Measurements from ENCODE around the gene CERT1.

CERT1 gene

DNA sequence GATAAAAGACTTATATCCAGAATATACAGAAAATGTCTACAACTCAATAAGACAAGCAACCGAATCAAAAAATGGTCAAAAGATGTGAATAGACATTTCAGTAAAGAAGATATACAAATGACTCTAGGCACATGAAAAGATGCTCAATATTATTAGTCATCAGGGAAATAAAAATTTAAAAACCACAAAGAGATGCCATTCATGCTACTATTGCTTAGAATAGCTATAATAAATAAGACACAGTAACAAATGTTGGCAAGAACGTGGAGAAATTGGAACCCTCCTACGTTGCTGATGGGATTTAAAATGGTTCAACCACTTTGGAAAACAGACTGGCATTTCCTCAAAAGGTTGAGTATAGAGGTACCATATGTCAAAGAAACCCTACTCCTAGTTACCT lies 40.0 kb upstream of the CERT1 start:
- Histone ChIP-seq H3K4me2 (ENCODE audit: low read length) (no peak overlapping the region), H3K27me3 (ENCODE audit: insufficient read depth, low read length) (no peaks in the 10 kb centered on the region), H3K79me2 (ENCODE audit: insufficient read depth, low read length) (no peaks in the 10 kb centered on the region), H3K9me2 (ENCODE audit: low read depth, low read length) (no peaks in the 10 kb centered on the region), H3K9ac (ENCODE audit: low read length) (no peak overlapping the region), H2AFZ (ENCODE audit: low read length) (no peak overlapping the region), H4K20me1 (ENCODE audit: insufficient read depth, low read length) (no peaks in the 10 kb centered on the region), H3K36me3 (ENCODE audit: insufficient read depth, low read length) (peaks cover 19% of the 10 kb centered on the region; the same call in 1 of the 2 replicates), H3K4me1 (ENCODE audit: insufficient read depth, low read length, severe bottlenecking) (no peaks in the 10 kb centered on the region), H3K4me3 (ENCODE audit: low read depth, low read length, poor library complexity, severe bottlenecking) (no peak overlapping the region), H3F3A (ENCODE audit: insufficient read depth, low read length) (no peaks in the 10 kb centered on the region), H3K9me3 (ENCODE audit: low read length) (no peaks in the 10 kb centered on the region), H3K27ac (ENCODE audit: low read depth, low read length, poor library complexity, severe bottlenecking) (no peak overlapping the region)
- TF ChIP-seq EZH2 (IDR thresholded peaks at IDR 0.05; ENCODE audit: borderline replicate concordance, low read length) = no peak
- TF ChIP-seq, protein P1, sequence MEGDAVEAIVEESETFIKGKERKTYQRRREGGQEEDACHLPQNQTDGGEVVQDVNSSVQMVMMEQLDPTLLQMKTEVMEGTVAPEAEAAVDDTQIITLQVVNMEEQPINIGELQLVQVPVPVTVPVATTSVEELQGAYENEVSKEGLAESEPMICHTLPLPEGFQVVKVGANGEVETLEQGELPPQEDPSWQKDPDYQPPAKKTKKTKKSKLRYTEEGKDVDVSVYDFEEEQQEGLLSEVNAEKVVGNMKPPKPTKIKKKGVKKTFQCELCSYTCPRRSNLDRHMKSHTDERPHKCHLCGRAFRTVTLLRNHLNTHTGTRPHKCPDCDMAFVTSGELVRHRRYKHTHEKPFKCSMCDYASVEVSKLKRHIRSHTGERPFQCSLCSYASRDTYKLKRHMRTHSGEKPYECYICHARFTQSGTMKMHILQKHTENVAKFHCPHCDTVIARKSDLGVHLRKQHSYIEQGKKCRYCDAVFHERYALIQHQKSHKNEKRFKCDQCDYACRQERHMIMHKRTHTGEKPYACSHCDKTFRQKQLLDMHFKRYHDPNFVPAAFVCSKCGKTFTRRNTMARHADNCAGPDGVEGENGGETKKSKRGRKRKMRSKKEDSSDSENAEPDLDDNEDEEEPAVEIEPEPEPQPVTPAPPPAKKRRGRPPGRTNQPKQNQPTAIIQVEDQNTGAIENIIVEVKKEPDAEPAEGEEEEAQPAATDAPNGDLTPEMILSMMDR (IDR thresholded peaks at IDR 0.05; ENCODE audit: low read length) = no peak

DNA sequence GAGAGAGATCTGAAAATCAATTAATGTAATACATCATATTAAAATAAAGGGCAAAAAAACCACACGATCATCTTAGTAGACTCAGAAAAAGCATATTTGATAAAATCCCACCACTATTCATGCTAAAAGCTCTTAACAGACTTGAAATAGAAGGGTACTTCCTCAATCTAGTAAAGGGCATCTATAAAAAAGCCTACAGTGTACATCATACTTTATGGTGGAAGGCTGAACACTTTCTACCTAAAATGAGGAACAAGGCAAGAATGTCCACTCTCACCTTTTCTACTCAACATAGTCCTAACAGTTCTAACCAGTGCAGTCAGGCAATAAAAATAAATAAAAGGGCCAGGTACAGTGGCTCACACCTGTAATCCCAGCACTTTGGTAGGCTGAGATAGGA lies 39.2 kb upstream of the CERT1 start:
- H4K20me1 ChIP-seq (ENCODE audit: insufficient read depth, low read length) = no peaks in the 10 kb centered on the region
- H3K27me3 ChIP-seq (ENCODE audit: insufficient read depth, low read length) = no peaks in the 10 kb centered on the region
- no peak overlapping the region for H3K4me2 ChIP-seq (ENCODE audit: low read length)
- H3K27ac ChIP-seq (ENCODE audit: low read depth, low read length, poor library complexity, severe bottlenecking) = no peak overlapping the region
- no peaks in the 10 kb centered on the region for H3K9me2 ChIP-seq (ENCODE audit: low read depth, low read length)
- no peak overlapping the region for H3K9ac ChIP-seq (ENCODE audit: low read length)
- no peak overlapping the region for H3K4me3 ChIP-seq (ENCODE audit: low read depth, low read length, poor library complexity, severe bottlenecking)
- no peak overlapping the region for H2AFZ ChIP-seq (ENCODE audit: low read length)
- no peaks in the 10 kb centered on the region for H3F3A ChIP-seq (ENCODE audit: insufficient read depth, low read length)
- H3K79me2 ChIP-seq (ENCODE audit: insufficient read depth, low read length) = no peaks in the 10 kb centered on the region
- H3K9me3 ChIP-seq (ENCODE audit: low read length) = no peaks in the 10 kb centered on the region
- peaks cover 15% of the 10 kb centered on the region; the same call in 1 of the 2 replicates for H3K36me3 ChIP-seq (ENCODE audit: insufficient read depth, low read length)
- H3K4me1 ChIP-seq (ENCODE audit: insufficient read depth, low read length, severe bottlenecking) = no peaks in the 10 kb centered on the region
- no peak for TF ChIP-seq EZH2 (IDR thresholded peaks at IDR 0.05; ENCODE audit: borderline replicate concordance, low read length)
- TF ChIP-seq, protein P1 (IDR thresholded peaks at IDR 0.05; ENCODE audit: low read length) = no peak

DNA sequence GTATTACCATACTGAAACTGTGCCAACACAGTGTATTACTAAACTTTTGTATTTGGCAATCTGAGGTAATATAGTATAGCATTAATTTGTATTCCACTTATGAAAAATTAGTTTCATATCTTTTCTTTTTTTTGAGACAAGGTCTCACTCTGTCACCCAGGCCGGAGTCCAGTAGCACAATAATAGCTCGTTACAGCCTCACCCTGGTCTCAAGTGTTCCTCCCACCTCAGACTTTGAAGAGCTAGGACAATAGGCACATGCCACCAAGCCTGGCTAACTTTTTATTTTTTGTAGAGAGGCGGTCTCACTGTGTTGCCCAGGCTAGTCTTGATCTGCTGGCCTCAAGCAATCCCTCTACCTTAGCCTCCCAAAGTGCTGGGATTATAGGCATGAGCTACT lies 36.4 kb upstream of the CERT1 start:
- Histone ChIP-seq H3K27ac (ENCODE audit: low read depth, low read length, poor library complexity, severe bottlenecking) (no peak overlapping the region), H3K9me3 (ENCODE audit: low read length) (no peaks in the 10 kb centered on the region), H4K20me1 (ENCODE audit: insufficient read depth, low read length) (no peaks in the 10 kb centered on the region), H3K27me3 (ENCODE audit: insufficient read depth, low read length) (no peaks in the 10 kb centered on the region), H3K36me3 (ENCODE audit: insufficient read depth, low read length) (peaks cover 5% of the 10 kb centered on the region; the same call in 1 of the 2 replicates), H3F3A (ENCODE audit: insufficient read depth, low read length) (no peaks in the 10 kb centered on the region), H3K9ac (ENCODE audit: low read length) (no peak overlapping the region), H3K79me2 (ENCODE audit: insufficient read depth, low read length) (no peaks in the 10 kb centered on the region), H3K4me1 (ENCODE audit: insufficient read depth, low read length, severe bottlenecking) (no peaks in the 10 kb centered on the region), H3K4me2 (ENCODE audit: low read length) (no peak overlapping the region), H3K9me2 (ENCODE audit: low read depth, low read length) (no peaks in the 10 kb centered on the region), H2AFZ (ENCODE audit: low read length) (no peak overlapping the region), H3K4me3 (ENCODE audit: low read depth, low read length, poor library complexity, severe bottlenecking) (no peak overlapping the region)
- TF ChIP-seq, protein P1 (IDR thresholded peaks at IDR 0.05; ENCODE audit: low read length) = no peak
- no peak for TF ChIP-seq EZH2 (IDR thresholded peaks at IDR 0.05; ENCODE audit: borderline replicate concordance, low read length)

Measured in OCI-LY1 (cell line).